Measurements from ENCODE around the gene EXOSC2.
"Not testable (repeated sequence)": the region's sequence is repeated elsewhere in the genome, so short reads cannot be mapped to it uniquely, and the experiment has no call there.

Gene EXOSC2

DNA sequence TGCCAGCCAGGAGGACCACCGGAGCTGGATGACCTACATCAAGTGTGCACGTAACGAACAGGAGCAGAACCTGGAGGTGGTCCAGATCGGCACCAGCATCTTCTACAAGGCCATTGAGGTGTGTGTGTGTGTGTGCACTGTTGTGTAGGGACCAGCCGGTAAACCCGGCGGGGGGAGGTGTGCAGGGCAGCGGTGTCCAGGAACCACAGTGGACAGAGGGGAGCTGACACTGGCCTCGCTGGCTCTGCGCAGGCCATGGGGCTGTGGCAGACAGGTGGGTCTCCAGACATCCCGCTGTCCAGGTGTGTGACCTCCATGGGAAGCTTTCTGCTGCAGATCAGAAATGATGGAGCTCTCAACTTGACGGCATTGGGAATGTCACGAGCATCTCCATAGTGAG, 25.4 kb upstream of the EXOSC2 start:
- no peak for DNase-seq (ENCODE audit: low read depth)

- DNase-seq (ENCODE audit: low read depth), result no peak
Measured at GRCh38 chr9:130668659-130669058, 24.9 kb upstream of the EXOSC2 start.

- no peak for DNase-seq (ENCODE audit: low read depth)
Measured at GRCh38 chr9:130669965-130670364, 23.6 kb upstream of the EXOSC2 start.

GRCh38 chr9:130670644-130671043, 22.9 kb upstream of the EXOSC2 start:
- DNase-seq (ENCODE audit: low read depth), result no peak

DNA sequence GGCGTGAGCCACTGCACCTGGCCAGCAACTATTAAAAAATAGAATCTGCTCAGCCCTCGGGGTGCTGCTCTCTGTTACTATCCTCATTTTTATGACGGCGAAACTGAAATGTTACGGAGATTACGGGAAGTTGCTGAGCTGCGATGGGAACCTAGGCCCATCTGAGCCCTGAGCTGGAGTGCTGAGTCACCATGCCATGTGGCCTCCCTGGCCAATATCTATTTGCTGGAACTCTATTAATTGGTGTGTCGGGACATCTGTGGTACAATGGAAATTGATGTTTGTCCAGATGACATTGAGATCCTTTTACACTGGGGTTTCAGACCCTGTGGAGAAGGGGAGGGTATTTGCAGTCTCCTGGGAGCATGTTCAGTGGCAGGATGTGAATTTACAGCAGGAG, 21.1 kb upstream of the EXOSC2 start:
- DNase-seq (ENCODE audit: low read depth), result no peak

DNA sequence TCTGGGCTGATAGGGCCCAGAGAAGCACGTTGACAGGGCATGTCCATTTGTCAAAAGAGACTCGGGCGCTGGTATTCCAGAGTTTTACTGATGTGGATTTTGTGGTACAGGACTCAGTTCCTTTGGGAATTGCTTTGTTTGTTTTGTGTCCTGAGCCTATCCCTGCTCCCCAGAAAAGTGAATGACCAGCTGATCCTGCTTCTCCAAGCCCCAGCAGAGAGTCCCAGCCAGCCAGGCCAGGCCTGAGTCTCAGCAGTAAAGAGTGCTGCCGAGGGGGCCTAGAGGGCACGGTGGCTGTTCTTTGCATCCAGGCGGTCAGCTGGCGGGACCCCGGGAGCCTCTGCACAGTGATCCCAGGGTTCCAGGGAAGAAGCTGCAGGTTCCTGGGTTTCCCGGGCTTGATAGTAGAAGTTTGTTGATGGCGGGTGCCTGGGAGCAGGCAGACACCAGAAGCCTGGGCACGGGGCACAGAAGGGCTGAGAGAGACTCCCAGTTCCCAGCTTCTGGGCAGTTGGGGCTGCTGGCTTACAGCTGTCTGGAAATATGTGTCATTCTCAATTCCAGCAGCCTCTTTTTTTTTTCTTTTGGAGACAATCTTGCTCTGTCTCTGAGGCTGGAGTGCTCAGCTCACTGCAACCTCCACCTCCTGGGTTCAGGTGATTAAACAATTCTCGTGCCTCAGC, 20.5 kb upstream of the EXOSC2 start:
- DNase-seq (ENCODE audit: low read depth), result no peak

- DNase-seq (ENCODE audit: low read depth), result no peak
Measured at GRCh38 chr9:130675396-130675795, 18.2 kb upstream of the EXOSC2 start.

DNA sequence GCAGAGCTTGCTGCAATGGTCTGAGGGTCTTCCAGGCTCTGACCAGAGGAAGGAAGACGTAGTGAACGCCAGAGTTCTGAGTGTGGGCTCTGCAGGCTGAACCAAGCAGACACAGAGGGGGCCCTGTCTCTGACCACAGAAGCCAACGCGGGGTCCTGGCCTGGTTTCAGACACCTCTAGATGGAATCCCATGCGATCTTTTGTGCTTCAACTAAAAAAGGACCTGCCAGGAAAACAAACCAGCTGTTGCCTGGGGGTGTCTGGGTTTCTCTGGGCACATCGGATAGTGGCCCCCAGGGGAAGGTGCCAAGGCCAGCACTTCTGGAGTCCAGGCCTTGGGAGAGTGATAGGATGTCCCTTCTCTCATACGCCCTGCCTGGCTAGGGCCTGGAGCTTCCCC, 16.3 kb upstream of the EXOSC2 start:
- DNase-seq (ENCODE audit: low read depth), result no peak

DNA sequence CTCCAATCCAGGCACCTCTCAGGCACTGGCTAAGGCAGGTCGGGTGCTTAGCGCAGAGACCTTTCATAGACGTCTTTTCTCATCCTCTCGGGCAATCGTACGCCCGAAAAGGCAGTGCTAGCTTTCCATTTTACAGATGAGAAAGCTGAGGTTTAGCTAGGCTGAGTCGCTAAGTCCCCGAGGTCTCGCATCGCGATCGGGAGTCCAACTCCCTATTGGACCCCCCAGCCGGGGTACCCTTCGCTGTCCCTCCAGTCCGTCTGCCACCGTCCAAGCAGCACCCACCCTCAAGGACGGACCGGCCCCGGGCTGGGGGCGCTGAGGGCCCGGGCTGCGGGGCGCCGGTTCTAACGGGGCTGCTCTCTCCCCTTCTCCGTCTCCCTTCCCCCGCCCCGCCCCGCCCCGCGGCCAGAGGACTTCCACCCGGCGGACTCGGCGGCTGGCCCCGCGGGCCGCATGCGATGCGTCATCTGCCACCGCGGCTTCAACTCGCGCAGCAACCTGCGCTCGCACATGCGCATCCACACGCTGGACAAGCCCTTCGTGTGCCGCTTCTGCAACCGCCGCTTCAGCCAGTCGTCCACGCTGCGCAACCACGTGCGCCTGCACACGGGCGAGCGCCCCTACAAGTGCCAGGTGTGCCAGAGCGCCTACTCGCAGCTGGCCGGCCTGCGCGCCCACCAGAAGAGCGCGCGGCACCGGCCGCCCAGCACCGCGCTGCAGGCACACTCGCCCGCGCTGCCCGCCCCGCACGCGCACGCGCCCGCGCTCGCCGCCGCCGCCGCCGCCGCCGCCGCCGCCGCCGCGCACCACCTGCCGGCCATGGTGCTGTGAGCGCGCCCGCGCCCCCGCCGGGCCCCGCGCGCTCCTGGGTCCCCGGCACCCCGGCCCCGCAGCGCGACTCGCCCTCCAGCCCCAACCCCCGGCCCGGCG, 12.5 kb upstream of the EXOSC2 start:
- peak; percentile 50 for DNase-seq (ENCODE audit: low read depth)

- DNase-seq (ENCODE audit: low read depth), result peak; percentile 9
Measured at GRCh38 chr9:130681769-130682420, 11.7 kb upstream of the EXOSC2 start.

GRCh38 chr9:130682421-130683121, 11.0 kb upstream of the EXOSC2 start:
- DNase-seq (ENCODE audit: low read depth), result peak; percentile 28

- DNase-seq (ENCODE audit: low read depth), result no peak
Measured at GRCh38 chr9:130685104-130685503, 8.5 kb upstream of the EXOSC2 start.

- not testable (repeated sequence) for DNase-seq (ENCODE audit: low read depth)
Measured at GRCh38 chr9:130685945-130686344, 7.6 kb upstream of the EXOSC2 start.

- no peak for DNase-seq (ENCODE audit: low read depth)
Measured at GRCh38 chr9:130687615-130688014, 6.0 kb upstream of the EXOSC2 start.

GRCh38 chr9:130688072-130688471, 5.5 kb upstream of the EXOSC2 start:
- no peak for DNase-seq (ENCODE audit: low read depth)

DNA sequence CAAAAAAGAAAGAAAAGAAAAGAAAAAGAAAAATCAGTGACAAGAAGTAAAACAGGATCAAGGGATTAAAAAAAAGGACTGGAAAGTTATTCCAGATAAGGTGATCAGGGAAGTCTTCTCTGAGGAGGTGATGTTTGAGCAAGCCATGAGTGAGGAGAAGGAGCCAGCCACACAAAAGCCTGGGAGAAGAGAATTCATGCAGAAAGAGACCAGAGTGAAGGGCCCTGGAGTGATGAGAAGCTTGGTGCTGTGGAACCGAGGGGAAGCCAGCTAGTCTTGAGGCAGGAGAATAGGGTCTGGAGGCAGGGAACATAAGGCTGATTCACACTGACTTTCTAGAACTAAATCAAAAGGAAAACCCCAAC, 4.0 kb upstream of the EXOSC2 start:
- no peak for DNase-seq (ENCODE audit: low read depth)

DNA sequence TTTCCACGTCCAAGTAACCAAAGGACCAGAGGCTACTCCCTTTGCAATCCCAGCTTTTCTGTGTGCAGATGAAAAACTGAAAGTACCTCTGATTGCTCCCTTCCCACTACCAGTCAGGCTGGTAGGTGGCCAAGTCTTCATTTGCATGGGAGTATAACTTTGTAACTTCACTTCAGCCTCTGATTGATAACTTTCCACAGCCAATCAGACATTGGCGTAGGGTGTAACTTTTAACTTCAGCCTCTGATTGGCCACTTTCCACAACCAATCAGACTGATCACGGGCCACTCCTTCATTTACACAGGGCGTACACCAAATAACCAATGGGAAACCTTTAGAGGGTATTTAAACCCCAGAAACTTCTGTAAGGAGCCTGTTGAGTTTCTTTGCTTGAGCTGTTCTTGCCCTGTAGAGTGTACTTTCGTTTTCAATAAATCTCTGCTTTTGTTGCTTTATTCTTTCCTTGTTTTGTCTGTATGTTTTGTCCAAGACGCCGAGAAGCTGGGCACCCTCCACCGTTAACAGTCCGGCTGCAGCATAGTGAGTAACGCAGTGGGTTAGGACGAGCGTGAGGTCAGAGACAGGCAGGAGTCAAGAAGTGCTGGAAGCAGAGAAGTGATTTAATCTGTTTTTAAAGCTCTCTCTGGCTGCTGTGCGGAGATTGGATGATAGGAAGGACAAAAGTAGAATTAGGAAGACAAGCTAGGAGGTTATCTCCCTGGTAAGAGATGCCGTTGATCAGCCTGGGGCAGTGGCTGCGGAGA, 3.5 kb upstream of the EXOSC2 start:
- DNase-seq (ENCODE audit: low read depth), result no peak

DNA sequence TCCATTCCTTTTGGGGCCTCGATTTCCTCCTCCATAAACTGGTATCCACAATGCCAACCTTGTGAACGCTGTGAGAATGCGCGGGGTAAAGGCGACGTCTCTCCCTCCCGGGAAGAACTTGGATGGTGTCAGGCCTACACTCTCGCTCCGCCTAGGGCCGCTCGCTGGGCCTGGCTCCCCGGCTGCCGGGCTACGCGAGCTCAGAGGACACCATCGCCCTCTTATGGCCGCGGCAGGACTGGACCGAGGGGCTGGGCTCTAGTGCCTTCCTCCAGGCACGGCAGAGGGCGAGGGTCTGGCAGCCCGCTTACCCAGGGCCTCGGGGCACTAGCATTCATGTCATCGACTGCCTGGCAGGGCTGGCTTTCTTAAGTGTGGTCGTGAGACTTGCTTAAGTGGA, 1.3 kb upstream of the EXOSC2 start:
- DNase-seq (ENCODE audit: low read depth), result no peak

GRCh38 chr9:130693101-130693425, 517 bp upstream of the EXOSC2 start:
- no peak for DNase-seq (ENCODE audit: low read depth)

- no peak for DNase-seq (ENCODE audit: low read depth)
Measured at GRCh38 chr9:130694205-130694604, 625 bp downstream of the EXOSC2 start.

- DNase-seq (ENCODE audit: low read depth), result no peak
Measured at GRCh38 chr9:130696139-130696650, 2.6 kb downstream of the EXOSC2 start.

GRCh38 chr9:130696996-130697395, 3.4 kb downstream of the EXOSC2 start:
- no peak for DNase-seq (ENCODE audit: low read depth)

All from stimulated activated CD8-positive, alpha-beta memory T cell treated with anti-CD3 and anti-CD28 coated beads, Interleukin-12 subunit alpha, Interleukin-12 subunit beta, amount 100 ng/mL, for 4 hours (primary cell).